GM12873 (cell line): ENCODE data around the gene HLF.

Source experiments
- CTCF ChIP-seq: IDR thresholded peaks from 2 replicates; pipeline ENCODE4 v1.5.1; 2012; ENCODE audit warnings: low read depth, mild to moderate bottlenecking, moderate library complexity, low read length, control low read depth; ENCODE audit not compliant: insufficient read depth; ENCODE audit errors: missing control alignments

Gene HLF

GRCh38 chr17:55288356-55289105, 23.8 kb downstream of the HLF start:
- TF ChIP-seq CTCF = no peak

GRCh38 chr17:55289106-55289446, 24.3 kb downstream of the HLF start:
- no peak for TF ChIP-seq CTCF

GRCh38 chr17:55289978-55290377, 25.2 kb downstream of the HLF start:
- no peak for TF ChIP-seq CTCF

GRCh38 chr17:55290492-55291113, 25.8 kb downstream of the HLF start:
- no peak for TF ChIP-seq CTCF

- TF ChIP-seq CTCF = no peak
Observed at GRCh38 chr17:55291114-55291507, 26.4 kb downstream of the HLF start.

GRCh38 chr17:55292094-55292493, 27.3 kb downstream of the HLF start:
- no peak for TF ChIP-seq CTCF

GRCh38 chr17:55294042-55294751, 29.4 kb downstream of the HLF start:
- TF ChIP-seq CTCF = no peak
